Epithelial cell of esophagus (primary cell): ENCODE data around the gene OR51D1.

ENCODE experiments used
- DNase-seq: peaks from one replicate; pipeline ENCODE4 v3.0.0; 2010; ENCODE audit warnings: low read depth
- H3K4me3 ChIP-seq: 2 replicates; pipeline ENCODE4 v1.5.1; 2011; ENCODE audit warnings: mild to moderate bottlenecking, low read length, control low read depth
- TF ChIP-seq, protein P1 (sequence below): IDR thresholded peaks from 2 replicates; pipeline ENCODE4 v1.5.1; 2011; ENCODE audit warnings: low read depth, mild to moderate bottlenecking, low read length, control low read depth, inconsistent platforms; ENCODE audit not compliant: insufficient read depth; ENCODE audit errors: missing control alignments

OR51D1 gene

GRCh38 chr11:4664183-4664582, 26.9 kb downstream of the OR51D1 start:
- no peak for DNase-seq
- TF ChIP-seq, protein P1, sequence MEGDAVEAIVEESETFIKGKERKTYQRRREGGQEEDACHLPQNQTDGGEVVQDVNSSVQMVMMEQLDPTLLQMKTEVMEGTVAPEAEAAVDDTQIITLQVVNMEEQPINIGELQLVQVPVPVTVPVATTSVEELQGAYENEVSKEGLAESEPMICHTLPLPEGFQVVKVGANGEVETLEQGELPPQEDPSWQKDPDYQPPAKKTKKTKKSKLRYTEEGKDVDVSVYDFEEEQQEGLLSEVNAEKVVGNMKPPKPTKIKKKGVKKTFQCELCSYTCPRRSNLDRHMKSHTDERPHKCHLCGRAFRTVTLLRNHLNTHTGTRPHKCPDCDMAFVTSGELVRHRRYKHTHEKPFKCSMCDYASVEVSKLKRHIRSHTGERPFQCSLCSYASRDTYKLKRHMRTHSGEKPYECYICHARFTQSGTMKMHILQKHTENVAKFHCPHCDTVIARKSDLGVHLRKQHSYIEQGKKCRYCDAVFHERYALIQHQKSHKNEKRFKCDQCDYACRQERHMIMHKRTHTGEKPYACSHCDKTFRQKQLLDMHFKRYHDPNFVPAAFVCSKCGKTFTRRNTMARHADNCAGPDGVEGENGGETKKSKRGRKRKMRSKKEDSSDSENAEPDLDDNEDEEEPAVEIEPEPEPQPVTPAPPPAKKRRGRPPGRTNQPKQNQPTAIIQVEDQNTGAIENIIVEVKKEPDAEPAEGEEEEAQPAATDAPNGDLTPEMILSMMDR, result no peak
- no peak overlapping the region for H3K4me3 ChIP-seq

GRCh38 chr11:4664786-4665185, 27.5 kb downstream of the OR51D1 start:
- DNase-seq, result no peak
- H3K4me3 ChIP-seq, result no peak overlapping the region
- TF ChIP-seq, protein P1, result no peak

DNA sequence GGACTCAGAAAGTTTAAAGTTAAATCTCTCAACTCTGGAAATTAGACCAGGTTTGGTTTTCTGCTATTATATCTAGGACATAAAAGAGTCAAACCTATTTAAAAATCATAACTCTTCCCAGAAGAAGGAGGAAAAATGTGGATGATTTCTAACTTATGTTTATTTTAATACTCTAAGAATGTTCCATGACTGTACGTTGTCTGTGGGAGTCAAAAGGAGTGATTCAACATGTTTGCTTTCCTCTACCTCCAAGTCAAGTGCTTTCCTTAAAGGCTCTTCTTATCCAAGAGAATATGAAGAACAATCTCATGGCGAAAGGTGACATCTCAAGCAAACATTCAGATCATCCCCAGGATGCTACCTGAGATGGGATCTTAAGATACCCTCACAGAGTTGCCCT, 28.1 kb downstream of the OR51D1 start:
- TF ChIP-seq, protein P1, result no peak
- H3K4me3 ChIP-seq, result no peak overlapping the region
- no peak for DNase-seq

GRCh38 chr11:4671741-4672140, 34.5 kb downstream of the OR51D1 start:
- TF ChIP-seq, protein P1, result no peak
- no peak overlapping the region for H3K4me3 ChIP-seq
- no peak for DNase-seq

DNA sequence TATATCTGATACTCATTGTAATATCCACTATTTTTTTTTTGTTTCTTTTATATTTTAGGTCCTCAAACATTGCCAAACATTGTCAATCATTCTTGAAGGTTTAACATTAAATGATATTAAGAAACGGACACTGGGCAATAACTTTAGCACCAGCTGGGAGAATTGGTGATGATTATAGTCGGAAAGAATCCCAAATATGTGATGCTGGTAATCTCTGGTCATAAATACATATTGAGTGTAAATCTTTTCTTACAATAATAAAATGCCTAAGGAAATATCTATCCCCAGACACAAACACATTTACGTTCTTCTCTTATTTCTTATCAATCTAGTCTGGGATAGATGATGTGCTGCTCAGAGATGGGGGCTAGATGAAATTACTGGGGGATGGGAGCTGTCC, 35.2 kb downstream of the OR51D1 start:
- no peak for DNase-seq

GRCh38 chr11:4673781-4674180, 36.5 kb downstream of the OR51D1 start:
- DNase-seq, result no peak
- H3K4me3 ChIP-seq, result no peak overlapping the region
- TF ChIP-seq, protein P1, result no peak

More for the DNA sequence above, 35.2 kb downstream of the OR51D1 start:
- H3K4me3 ChIP-seq, result no peak overlapping the region
- TF ChIP-seq, protein P1, result no peak

DNA sequence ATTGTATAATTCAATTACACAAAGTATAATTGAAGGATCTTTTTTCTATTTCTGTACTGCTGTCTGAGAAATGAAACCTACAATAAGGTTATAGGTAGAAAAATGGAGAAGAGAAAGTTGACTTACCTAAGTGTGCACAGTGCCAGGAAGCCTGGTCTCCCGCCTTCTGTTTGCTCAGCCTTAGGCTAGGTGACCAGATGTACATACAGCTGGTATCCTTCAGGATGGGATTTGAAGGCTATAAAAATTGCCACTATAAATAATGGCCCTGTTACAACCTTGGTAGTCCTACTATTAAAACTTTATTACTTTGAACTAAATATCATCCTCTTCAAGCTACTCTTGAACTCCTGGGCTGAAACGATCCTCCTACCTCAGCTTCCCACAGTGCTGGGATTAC, 40.7 kb downstream of the OR51D1 start:
- TF ChIP-seq, protein P1, result no peak
- no peak overlapping the region for H3K4me3 ChIP-seq
- no peak for DNase-seq
